ENCODE results near the gene CHD1.

GRCh38 chr5:98902733-98903132 lies 26.1 kb downstream of the CHD1 start:
- TF ChIP-seq, protein P1, sequence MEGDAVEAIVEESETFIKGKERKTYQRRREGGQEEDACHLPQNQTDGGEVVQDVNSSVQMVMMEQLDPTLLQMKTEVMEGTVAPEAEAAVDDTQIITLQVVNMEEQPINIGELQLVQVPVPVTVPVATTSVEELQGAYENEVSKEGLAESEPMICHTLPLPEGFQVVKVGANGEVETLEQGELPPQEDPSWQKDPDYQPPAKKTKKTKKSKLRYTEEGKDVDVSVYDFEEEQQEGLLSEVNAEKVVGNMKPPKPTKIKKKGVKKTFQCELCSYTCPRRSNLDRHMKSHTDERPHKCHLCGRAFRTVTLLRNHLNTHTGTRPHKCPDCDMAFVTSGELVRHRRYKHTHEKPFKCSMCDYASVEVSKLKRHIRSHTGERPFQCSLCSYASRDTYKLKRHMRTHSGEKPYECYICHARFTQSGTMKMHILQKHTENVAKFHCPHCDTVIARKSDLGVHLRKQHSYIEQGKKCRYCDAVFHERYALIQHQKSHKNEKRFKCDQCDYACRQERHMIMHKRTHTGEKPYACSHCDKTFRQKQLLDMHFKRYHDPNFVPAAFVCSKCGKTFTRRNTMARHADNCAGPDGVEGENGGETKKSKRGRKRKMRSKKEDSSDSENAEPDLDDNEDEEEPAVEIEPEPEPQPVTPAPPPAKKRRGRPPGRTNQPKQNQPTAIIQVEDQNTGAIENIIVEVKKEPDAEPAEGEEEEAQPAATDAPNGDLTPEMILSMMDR (IDR thresholded peaks at IDR 0.05 in 4 of 5, conservative IDR thresholded peaks at IDR 0.05 in 1 of 5), result no peak
- no peak for TF ChIP-seq POLR2A (IDR thresholded peaks at IDR 0.05)
